Prostate gland (tissue), 2 donors: ENCODE measurements around the gene HERC4.

Experiments
- CTCF ChIP-seq, 4 experiments: fragments of 200-600 bp in 2 of 4; fragments of 450-650 bp in 2 of 4; sonication (generic) in 2 of 4; IDR thresholded peaks; 1 replicate in 3 of 4; 2 replicates in 1 of 4; pipeline ENCODE4 v1.5.1; 2016 to 2019; ENCODE audit warnings: antibody characterized with exemption in 4 of 4, mild to moderate bottlenecking in 2 of 4, moderate library complexity in 2 of 4
- POLR2A ChIP-seq: fragments of 450-650 bp; IDR thresholded peaks from one replicate; pipeline ENCODE4 v1.6.1; 2016; ENCODE audit warnings: antibody characterized with exemption, mild to moderate bottlenecking

GRCh38 chr10:67965456-67965855 lies 109.6 kb downstream of the HERC4 start:
- TF ChIP-seq CTCF (IDR thresholded peaks at IDR 0.05), result no peak
- no peak for TF ChIP-seq POLR2A
